ENCODE results near the gene PTPRO. TPM values are rescaled to one million over a fixed set of nuclear protein-coding genes. Genes with fewer than 3 reads are reported as not detected.
A peak's percentile ranks its signal among the peaks of the same experiment; 100 is the strongest.

PTPRO gene
- total and polyA plus RNA-seq, 12 donors = 0.21 to 5.4 (median 0.64) TPM; not detected in 1

DNA sequence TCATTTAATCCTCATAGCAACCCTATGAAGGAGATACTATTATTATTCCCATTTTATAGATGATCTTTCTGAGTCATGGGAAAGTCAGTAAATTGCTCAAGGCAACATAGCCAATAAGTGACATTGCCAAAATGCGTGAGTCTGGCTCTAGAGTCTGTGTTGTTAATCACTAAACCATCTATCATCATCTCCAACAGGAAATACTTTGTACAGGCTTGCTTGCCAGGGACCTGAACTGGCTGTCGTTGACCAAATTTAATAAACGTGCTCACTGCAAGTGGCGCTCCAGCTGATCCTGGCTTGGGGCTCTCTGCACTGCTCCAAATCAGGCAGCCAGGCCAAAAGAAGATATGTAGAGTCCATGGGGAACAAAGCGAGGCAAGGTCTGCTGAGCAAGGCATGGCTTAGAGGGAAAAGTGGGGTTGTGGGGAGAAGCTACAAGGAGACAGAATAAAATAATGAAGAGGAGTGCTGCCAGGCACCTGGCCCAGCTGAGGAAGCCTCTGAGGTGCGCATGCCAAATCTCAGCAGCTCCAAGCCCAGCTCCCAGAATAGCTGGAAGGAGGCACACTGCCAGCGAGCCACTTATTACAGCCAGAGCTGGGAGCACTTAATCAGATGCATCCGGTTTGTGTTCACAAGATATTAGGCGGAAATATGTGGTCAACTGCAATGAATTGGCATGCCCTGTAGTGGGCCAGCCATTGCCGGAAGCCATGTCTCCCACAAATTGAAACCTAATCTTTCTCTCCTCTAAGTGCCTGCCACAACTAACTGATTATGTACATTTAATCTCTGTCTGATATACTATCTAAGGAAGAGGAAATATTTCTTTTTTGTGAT is 43.3 kb upstream of the PTPRO start:
- H3K9me3 ChIP-seq = no peaks in the 10 kb centered on the region
- intact Hi-C loops (cut with DNase I) = loop anchor here (2.0 to 10.0 kb wide), 13 partner anchors 242 to 588 kb away; partner anchors contain the start of gene ART4 (in 3 of the 10)
- 12 to 17% methylated on average over 10 of the region's 10 CpGs for WGBS, 2 donors
- H3K27ac ChIP-seq = peak overlapping the region in 6 of 10 donors; percentile 10 to 72 (median 42)
- no peaks in the 10 kb centered on the region for H3K36me3 ChIP-seq
- peaks cover 0 to 5% (median 0%) of the 10 kb centered on the region in 7 donors for H3K27me3 ChIP-seq
- peak; percentile 76 to 82 for DNase-seq
- peak; percentile 84 to 97 (median 90) for ATAC-seq
- peaks cover 0 to 20% (median 15%) of the 10 kb centered on the region in 9 donors for H3K4me1 ChIP-seq
- TF ChIP-seq, protein P1, sequence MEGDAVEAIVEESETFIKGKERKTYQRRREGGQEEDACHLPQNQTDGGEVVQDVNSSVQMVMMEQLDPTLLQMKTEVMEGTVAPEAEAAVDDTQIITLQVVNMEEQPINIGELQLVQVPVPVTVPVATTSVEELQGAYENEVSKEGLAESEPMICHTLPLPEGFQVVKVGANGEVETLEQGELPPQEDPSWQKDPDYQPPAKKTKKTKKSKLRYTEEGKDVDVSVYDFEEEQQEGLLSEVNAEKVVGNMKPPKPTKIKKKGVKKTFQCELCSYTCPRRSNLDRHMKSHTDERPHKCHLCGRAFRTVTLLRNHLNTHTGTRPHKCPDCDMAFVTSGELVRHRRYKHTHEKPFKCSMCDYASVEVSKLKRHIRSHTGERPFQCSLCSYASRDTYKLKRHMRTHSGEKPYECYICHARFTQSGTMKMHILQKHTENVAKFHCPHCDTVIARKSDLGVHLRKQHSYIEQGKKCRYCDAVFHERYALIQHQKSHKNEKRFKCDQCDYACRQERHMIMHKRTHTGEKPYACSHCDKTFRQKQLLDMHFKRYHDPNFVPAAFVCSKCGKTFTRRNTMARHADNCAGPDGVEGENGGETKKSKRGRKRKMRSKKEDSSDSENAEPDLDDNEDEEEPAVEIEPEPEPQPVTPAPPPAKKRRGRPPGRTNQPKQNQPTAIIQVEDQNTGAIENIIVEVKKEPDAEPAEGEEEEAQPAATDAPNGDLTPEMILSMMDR (IDR thresholded peaks at IDR 0.05) = no peak
- no peak overlapping the region for H3K4me3 ChIP-seq

DNA sequence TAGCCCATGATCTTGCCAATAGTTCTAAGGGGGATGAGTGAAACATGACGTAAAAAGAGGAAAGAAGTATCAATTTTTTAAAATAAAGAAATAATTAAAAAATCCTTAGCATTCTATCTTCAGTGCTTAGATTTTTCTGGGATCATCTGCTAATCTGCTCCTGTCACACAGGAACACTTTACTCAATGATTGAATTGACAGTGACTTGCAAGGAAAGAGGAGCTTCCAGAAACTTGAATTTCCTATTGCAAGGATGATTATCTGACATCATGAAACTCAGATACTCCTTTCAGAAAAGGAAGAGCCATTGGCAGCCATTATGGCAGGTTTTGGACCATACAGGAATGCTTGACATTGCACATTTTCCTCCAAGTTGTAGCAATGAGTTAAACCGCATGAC is 41.4 kb upstream of the PTPRO start:
- intact Hi-C loops (cut with DNase I) = no loop called here
- 93 to 94% methylated on average over 2 of the region's 2 CpGs for WGBS, 2 donors
- ATAC-seq = no peak
- Histone ChIP-seq H3K9me3 (no peaks in the 10 kb centered on the region), H3K4me1 (peaks cover 0 to 20% (median 15%) of the 10 kb centered on the region in 9 donors), H3K27ac (no peak overlapping the region), H3K27me3 (peaks cover 0 to 10% (median 0%) of the 10 kb centered on the region in 7 donors), H3K4me3 (no peak overlapping the region), H3K36me3 (no peaks in the 10 kb centered on the region)
- no peak for DNase-seq
- TF ChIP-seq, protein P1 (IDR thresholded peaks at IDR 0.05) = no peak

DNA sequence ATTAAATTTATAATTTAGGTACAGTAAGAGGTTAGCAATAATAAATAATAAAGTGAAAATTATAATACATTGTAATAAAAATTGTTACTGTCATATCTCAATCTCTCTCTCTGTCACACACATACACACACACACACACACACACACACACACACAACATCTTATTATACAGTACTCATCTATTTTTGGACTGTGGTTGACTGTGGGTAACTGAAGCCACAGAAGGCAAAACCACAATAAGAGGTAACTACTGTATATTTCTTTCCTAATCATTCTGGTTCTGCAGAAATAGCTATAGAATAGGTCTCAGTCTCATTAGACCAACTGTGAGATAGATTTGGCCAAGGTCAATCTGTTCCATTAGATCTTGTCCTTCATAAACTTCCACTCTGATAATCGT is 33.1 kb upstream of the PTPRO start:
- TF ChIP-seq, protein P1 (IDR thresholded peaks at IDR 0.05) = no peak
- Histone ChIP-seq H3K4me3 (no peak overlapping the region), H3K27me3 (peaks cover 0 to 9% (median 0%) of the 10 kb centered on the region in 7 donors), H3K36me3 (no peaks in the 10 kb centered on the region), H3K9me3 (no peaks in the 10 kb centered on the region), H3K4me1 (no peaks in the 10 kb centered on the region), H3K27ac (no peak overlapping the region)
- 68 to 73% methylated on average over 1 of the region's 1 CpG for WGBS, 2 donors
- no peak for DNase-seq
- intact Hi-C loops (cut with DNase I) = no loop called here
- ATAC-seq = no peak

DNA sequence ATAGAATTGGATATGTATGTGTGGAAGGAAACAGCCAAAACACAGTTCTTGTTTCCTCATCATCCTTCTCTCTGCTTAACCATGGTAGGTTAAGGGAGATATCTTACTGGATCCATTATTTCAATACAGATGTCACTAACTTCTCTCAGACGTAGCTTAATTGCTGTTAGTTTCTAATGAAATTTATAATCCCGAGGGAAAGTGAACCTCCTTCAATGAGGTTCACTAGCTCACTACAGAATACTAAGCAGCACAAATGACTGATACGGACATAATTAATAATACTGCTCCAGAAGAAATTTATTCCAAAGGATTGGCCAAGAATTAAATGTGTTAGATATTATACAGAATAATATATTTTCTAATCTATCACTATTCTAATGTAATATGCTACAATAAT is 28.6 kb upstream of the PTPRO start:
- H3K4me3 ChIP-seq = no peak overlapping the region
- intact Hi-C loops (cut with DNase I) = loop anchor here in 1 of 10 donors (10.0 kb wide), 1 partner anchor 211 kb away; no protein-coding TSS in a partner anchor
- no peak for ATAC-seq
- no peaks in the 10 kb centered on the region for H3K9me3 ChIP-seq
- WGBS, 2 donors = 79 to 87% methylated on average over 3 of the region's 3 CpGs
- no peaks in the 10 kb centered on the region for H3K4me1 ChIP-seq
- DNase-seq = no peak
- no peaks in the 10 kb centered on the region for H3K36me3 ChIP-seq
- TF ChIP-seq, protein P1 (IDR thresholded peaks at IDR 0.05) = no peak
- H3K27ac ChIP-seq = no peak overlapping the region
- no peaks in the 10 kb centered on the region for H3K27me3 ChIP-seq

All from heart right ventricle (tissue), 16 donors.